OCI-LY1 (cell line): ENCODE results near the gene SF3A1.

ENCODE experiments used
- H2AFZ ChIP-seq: fragments of 200-600 bp; sonication (generic), shearing (Covaris generic); 2 replicates; pipeline ENCODE4 v1.6.0; 2014; ENCODE audit warnings: antibody characterized with exemption, mild to moderate bottlenecking, low read length
- H3F3A ChIP-seq: fragments of 200-600 bp; sonication (generic), shearing (Covaris generic); 2 replicates; pipeline ENCODE4 v1.6.0; 2014; ENCODE audit warnings: mild to moderate bottlenecking, antibody characterized with exemption, low read length, moderate library complexity; ENCODE audit not compliant: insufficient read depth
- H3K27ac ChIP-seq: fragments of 200-600 bp; sonication (generic); 2 replicates; pipeline ENCODE4 v1.5.1; 2014; ENCODE audit warnings: low read length, mixed run types, mild to moderate bottlenecking, low read depth; ENCODE audit not compliant: poor library complexity, severe bottlenecking
- H3K27me3 ChIP-seq: fragments of 200-600 bp; sonication (generic); 2 replicates; pipeline ENCODE4 v1.6.0; 2014; ENCODE audit warnings: antibody characterized with exemption, mild to moderate bottlenecking, low read length, moderate library complexity; ENCODE audit not compliant: insufficient read depth
- H3K36me3 ChIP-seq: fragments of 200-600 bp; sonication (generic); 2 replicates; pipeline ENCODE4 v1.6.1; 2014; ENCODE audit warnings: mild to moderate bottlenecking, antibody characterized with exemption, low read length, moderate library complexity, mixed read lengths; ENCODE audit not compliant: insufficient read depth
- H3K4me1 ChIP-seq: fragments of 200-600 bp; sonication (generic); 2 replicates; pipeline ENCODE4 v1.5.1; 2014; ENCODE audit warnings: mild to moderate bottlenecking, low read length, moderate library complexity; ENCODE audit not compliant: insufficient read depth, severe bottlenecking
- H3K4me2 ChIP-seq: fragments of 200-600 bp; sonication (generic), shearing (Covaris generic); 2 replicates; pipeline ENCODE4 v1.6.1; 2014; ENCODE audit warnings: low read length
- H3K4me3 ChIP-seq: fragments of 200-600 bp; sonication (generic); 2 replicates; pipeline ENCODE4 v1.5.1; 2014; ENCODE audit warnings: low read length, low read depth, mild to moderate bottlenecking, mixed read lengths; ENCODE audit not compliant: poor library complexity, severe bottlenecking
- H3K79me2 ChIP-seq: fragments of 200-600 bp; shearing (Covaris generic); 2 replicates; pipeline ENCODE4 v1.6.1; 2016; ENCODE audit warnings: mixed run types, low read length, mixed read lengths; ENCODE audit not compliant: insufficient read depth
- H3K9ac ChIP-seq: fragments of 200-600 bp; sonication (generic), shearing (Covaris generic); 2 replicates; pipeline ENCODE4 v1.6.1; 2014; ENCODE audit warnings: mild to moderate bottlenecking, low read length, mixed read lengths
- H3K9me2 ChIP-seq: fragments of 200-600 bp; sonication (generic), shearing (Covaris generic); 2 replicates; pipeline ENCODE4 v1.6.1; 2014; ENCODE audit warnings: low read depth, mild to moderate bottlenecking, low read length, mixed read lengths
- H3K9me3 ChIP-seq: fragments of 200-600 bp; shearing (Covaris generic); 2 replicates; pipeline ENCODE4 v1.6.1; 2014; ENCODE audit warnings: low read length, mixed read lengths
- H4K20me1 ChIP-seq: fragments of 200-600 bp; sonication (generic), shearing (Covaris generic); 2 replicates; pipeline ENCODE4 v1.6.0; 2016; ENCODE audit warnings: mild to moderate bottlenecking, low read length; ENCODE audit not compliant: insufficient read depth
- EZH2 ChIP-seq: fragments of 200-600 bp; sonication (generic), shearing (Covaris generic); IDR thresholded peaks from 2 replicates; pipeline ENCODE4 v1.8.0; 2017; ENCODE audit warnings: borderline replicate concordance, mixed run types, mild to moderate bottlenecking, antibody characterized with exemption, low read length, moderate library complexity, mixed read lengths
- TF ChIP-seq, protein P1 (sequence below): fragments of 200-600 bp; sonication (generic), shearing (Covaris generic); IDR thresholded peaks from 2 replicates; pipeline ENCODE4 v1.5.1; 2017; ENCODE audit warnings: mild to moderate bottlenecking, antibody characterized with exemption, low read length, moderate library complexity, mixed read lengths

Gene SF3A1

DNA sequence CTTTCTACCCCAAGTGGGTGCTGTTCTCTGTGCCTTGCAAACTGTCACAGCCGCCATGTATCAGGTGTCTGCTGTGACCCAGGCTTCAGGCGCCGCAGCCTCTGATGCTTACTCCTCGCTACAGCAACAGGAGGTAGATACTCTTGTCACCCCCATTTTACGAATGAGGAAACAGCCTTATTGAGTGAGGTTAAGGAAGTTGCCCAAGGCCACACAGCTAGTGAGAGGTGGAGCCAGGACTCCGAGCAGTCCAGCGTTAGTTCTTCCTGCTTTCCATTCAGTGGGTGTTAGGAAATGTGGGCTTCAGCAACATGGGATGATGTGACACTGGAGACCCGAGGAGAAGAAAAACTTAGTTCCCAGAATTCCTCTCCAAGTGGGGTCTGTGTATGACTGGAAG, 16.2 kb upstream of the SF3A1 start:
- no peak overlapping the region for H3K4me2 ChIP-seq
- TF ChIP-seq, protein P1, sequence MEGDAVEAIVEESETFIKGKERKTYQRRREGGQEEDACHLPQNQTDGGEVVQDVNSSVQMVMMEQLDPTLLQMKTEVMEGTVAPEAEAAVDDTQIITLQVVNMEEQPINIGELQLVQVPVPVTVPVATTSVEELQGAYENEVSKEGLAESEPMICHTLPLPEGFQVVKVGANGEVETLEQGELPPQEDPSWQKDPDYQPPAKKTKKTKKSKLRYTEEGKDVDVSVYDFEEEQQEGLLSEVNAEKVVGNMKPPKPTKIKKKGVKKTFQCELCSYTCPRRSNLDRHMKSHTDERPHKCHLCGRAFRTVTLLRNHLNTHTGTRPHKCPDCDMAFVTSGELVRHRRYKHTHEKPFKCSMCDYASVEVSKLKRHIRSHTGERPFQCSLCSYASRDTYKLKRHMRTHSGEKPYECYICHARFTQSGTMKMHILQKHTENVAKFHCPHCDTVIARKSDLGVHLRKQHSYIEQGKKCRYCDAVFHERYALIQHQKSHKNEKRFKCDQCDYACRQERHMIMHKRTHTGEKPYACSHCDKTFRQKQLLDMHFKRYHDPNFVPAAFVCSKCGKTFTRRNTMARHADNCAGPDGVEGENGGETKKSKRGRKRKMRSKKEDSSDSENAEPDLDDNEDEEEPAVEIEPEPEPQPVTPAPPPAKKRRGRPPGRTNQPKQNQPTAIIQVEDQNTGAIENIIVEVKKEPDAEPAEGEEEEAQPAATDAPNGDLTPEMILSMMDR, result no peak
- no peak for TF ChIP-seq EZH2
- H3K27ac ChIP-seq, result no peak overlapping the region
- H3K79me2 ChIP-seq, result no peaks in the 10 kb centered on the region
- no peak overlapping the region for H2AFZ ChIP-seq
- H3K4me3 ChIP-seq, result no peak overlapping the region
- no peaks in the 10 kb centered on the region for H3F3A ChIP-seq
- H3K9ac ChIP-seq, result no peak overlapping the region
- H3K4me1 ChIP-seq, result no peaks in the 10 kb centered on the region
- no peaks in the 10 kb centered on the region for H3K36me3 ChIP-seq
- H3K27me3 ChIP-seq, result peaks cover 4% of the 10 kb centered on the region; the same call in 1 of the 2 replicates
- no peaks in the 10 kb centered on the region for H4K20me1 ChIP-seq
- H3K9me3 ChIP-seq, result no peaks in the 10 kb centered on the region
- H3K9me2 ChIP-seq, result no peaks in the 10 kb centered on the region

DNA sequence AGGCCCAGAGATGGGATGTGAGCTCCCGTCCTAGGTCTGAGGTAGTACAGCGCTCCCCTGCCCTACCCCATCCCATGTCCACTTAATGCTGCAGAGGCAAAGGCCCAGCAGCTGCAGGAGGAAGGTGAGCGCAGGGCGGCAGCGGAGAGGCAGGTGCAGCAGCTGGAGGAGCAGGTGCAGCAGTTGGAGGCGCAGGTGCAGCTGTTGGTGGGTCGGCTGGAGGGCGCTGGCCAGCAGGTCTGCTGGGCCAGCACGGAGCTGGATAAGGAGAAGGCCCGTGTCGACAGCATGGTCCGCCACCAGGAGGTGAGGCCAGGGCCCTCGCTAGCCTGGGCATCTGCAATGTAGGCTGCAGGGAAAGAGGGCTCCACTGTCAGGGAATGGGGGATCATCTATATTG, 15.3 kb upstream of the SF3A1 start:
- Histone ChIP-seq H3K9ac (no peak overlapping the region), H3K27ac (no peak overlapping the region), H3K9me3 (no peaks in the 10 kb centered on the region), H4K20me1 (no peaks in the 10 kb centered on the region), H3K4me2 (no peak overlapping the region), H3K4me1 (no peaks in the 10 kb centered on the region), H3K79me2 (no peaks in the 10 kb centered on the region), H3K36me3 (no peaks in the 10 kb centered on the region), H3K9me2 (no peaks in the 10 kb centered on the region), H3F3A (no peaks in the 10 kb centered on the region), H3K4me3 (no peak overlapping the region), H3K27me3 (peaks cover 4% of the 10 kb centered on the region; the same call in 1 of the 2 replicates), H2AFZ (no peak overlapping the region)
- no peak for TF ChIP-seq EZH2

DNA sequence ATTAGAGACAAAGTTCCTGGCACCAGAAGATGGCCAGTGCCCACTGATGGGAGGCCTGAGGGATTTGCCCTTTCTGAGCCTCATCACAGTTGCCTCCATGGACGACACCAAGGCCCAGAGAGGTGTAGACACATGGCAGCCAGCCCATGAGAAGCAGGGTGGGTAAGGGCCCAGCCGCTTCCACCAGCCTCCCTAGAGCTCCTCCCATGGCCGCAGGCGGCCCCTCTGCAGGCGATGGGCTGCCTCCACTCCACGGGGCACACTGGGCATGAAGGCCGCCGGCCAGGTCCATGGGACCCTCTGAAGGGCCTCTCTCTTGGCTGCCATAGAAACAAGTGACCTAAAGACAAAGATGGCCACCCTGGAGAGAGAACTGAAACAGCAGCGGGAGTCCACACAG, 14.6 kb upstream of the SF3A1 start:
- Histone ChIP-seq H3K4me1 (no peaks in the 10 kb centered on the region), H3K9me3 (no peaks in the 10 kb centered on the region), H3K4me2 (no peak overlapping the region), H3K36me3 (no peaks in the 10 kb centered on the region), H3K27ac (no peak overlapping the region), H2AFZ (no peak overlapping the region), H3K79me2 (no peaks in the 10 kb centered on the region), H3F3A (no peaks in the 10 kb centered on the region), H3K9me2 (no peaks in the 10 kb centered on the region), H3K9ac (no peak overlapping the region), H4K20me1 (no peaks in the 10 kb centered on the region), H3K4me3 (no peak overlapping the region), H3K27me3 (peaks cover 4% of the 10 kb centered on the region; the same call in 1 of the 2 replicates)
- TF ChIP-seq, protein P1, result no peak
- no peak for TF ChIP-seq EZH2

DNA sequence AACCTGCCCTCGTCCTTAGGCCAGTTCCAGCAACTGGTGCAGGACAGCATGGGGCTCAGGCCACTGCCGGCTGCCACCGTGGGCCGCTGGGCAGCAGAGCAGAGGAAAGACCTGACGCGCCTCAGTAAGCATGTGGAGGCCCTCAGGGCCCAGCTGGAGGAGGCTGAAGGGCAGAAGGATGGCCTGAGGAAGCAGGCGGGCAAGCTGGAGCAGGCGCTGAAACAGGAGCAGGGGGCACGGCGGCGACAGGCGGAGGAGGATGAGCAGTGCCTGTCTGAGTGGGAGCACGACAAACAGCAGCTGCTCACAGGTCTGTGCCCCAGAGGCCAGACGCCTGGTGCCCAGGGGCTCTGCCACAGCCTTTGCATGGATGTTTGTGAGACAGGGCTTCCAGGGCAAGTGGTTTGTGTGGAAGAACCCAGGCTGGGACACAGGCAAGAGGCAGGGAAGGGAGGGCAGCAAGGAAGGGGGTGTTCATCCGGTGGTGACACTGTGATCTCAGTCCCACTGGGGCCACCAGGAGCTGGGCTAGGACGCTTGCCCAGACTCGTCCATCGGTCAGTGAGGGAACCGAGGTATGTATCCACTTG, 14.0 kb upstream of the SF3A1 start:
- Histone ChIP-seq H3K9me3 (no peaks in the 10 kb centered on the region), H3K4me2 (no peak overlapping the region), H4K20me1 (no peaks in the 10 kb centered on the region), H3K36me3 (no peaks in the 10 kb centered on the region), H3K27me3 (peaks cover 4% of the 10 kb centered on the region; the same call in 1 of the 2 replicates), H3K79me2 (no peaks in the 10 kb centered on the region), H3F3A (no peaks in the 10 kb centered on the region), H3K9me2 (no peaks in the 10 kb centered on the region), H2AFZ (no peak overlapping the region), H3K4me3 (no peak overlapping the region), H3K9ac (no peak overlapping the region), H3K27ac (no peak overlapping the region), H3K4me1 (no peaks in the 10 kb centered on the region)
- TF ChIP-seq, protein P1, result no peak
- TF ChIP-seq EZH2, result no peak
